Left ventricle myocardium inferior (tissue), 1 donor: Measurements from ENCODE around the gene R3HDM4. TPM values are rescaled to one million over a fixed set of nuclear protein-coding genes. Genes with fewer than 3 reads are reported as not detected.
"Not testable (repeated sequence)": the region's sequence is repeated elsewhere in the genome, so short reads cannot be mapped to it uniquely, and the experiment has no call there.

Experiments
- DNase-seq: peaks from one replicate; pipeline ENCODE4 v3.0.0-alpha.2; 2020
- H3K27ac ChIP-seq: fragments of 200-600 bp; replicated peaks from 2 replicates; pipeline ENCODE4 v1.8.0; 2021
- H3K27me3 ChIP-seq: fragments of 200-600 bp; 2 replicates; pipeline ENCODE4 v1.8.0; 2021; ENCODE audit warnings: low read depth
- H3K36me3 ChIP-seq: fragments of 200-600 bp; 2 replicates; pipeline ENCODE4 v1.8.0; 2021
- H3K4me1 ChIP-seq: fragments of 200-600 bp; 2 replicates; pipeline ENCODE4 v1.8.0; 2021
- H3K4me3 ChIP-seq: fragments of 200-600 bp; 2 replicates; pipeline ENCODE4 v1.8.0; 2021; ENCODE audit warnings: mild to moderate bottlenecking, moderate library complexity
- H3K9me3 ChIP-seq: fragments of 200-600 bp; replicated peaks from 2 replicates; pipeline ENCODE4 v1.8.0; 2021
- intact Hi-C: fragments of 100-400 bp; cut with micrococcal nuclease; formaldehyde crosslinking; loops from one replicate; pipeline ENCODE4 v1.11.0; 2022
- total RNA-seq: library from RNA; stranded (reverse); fragmentation: NEBNext Ultra II Directional; extraction: Animal tissue kit (Norgen Biotek cat#: 25700); gene quantifications from one replicate; pipeline ENCODE4 v1.2.1, GENCODE V29; 2021
- TF ChIP-seq, protein P1 (sequence below): fragments of 200-600 bp; IDR thresholded peaks from 2 replicates; pipeline ENCODE4 v1.8.0; 2021; ENCODE audit warnings: antibody characterized with exemption, mild to moderate bottlenecking, borderline replicate concordance
- donor health status: DM: no; HTN: yes; CAD: no; lungs with severe emphysema.

The R3HDM4 gene
- total RNA-seq, 1 donor from 2014 or later: 21.6 TPM

DNA sequence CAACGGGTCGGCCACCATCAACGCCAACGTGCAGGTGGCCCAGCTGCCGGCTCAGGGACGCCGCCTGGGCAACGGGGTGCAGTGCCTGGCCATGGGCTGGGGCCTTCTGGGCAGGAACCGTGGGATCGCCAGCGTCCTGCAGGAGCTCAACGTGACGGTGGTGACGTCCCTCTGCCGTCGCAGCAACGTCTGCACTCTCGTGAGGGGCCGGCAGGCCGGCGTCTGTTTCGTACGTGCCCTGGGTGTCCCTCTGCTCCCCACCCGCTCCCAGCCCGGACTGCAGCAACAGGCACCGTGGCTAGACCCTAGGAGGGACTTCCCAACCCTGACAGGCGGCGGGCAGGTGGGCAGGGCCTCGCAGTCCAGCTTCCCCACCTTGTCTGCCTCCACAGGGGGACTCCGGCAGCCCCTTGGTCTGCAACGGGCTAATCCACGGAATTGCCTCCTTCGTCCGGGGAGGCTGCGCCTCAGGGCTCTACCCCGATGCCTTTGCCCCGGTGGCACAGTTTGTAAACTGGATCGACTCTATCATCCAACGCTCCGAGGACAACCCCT, 57.4 kb downstream of the R3HDM4 start:
- Histone ChIP-seq H3K36me3 (no peaks in the 10 kb centered on the region), H3K9me3 (no peaks in the 10 kb centered on the region), H3K27ac (no peak overlapping the region), H3K4me3 (no peak overlapping the region), H3K4me1 (peaks cover 19% of the 10 kb centered on the region), H3K27me3 (peaks cover 79% of the 10 kb centered on the region)
- no peak for DNase-seq
- TF ChIP-seq, protein P1, sequence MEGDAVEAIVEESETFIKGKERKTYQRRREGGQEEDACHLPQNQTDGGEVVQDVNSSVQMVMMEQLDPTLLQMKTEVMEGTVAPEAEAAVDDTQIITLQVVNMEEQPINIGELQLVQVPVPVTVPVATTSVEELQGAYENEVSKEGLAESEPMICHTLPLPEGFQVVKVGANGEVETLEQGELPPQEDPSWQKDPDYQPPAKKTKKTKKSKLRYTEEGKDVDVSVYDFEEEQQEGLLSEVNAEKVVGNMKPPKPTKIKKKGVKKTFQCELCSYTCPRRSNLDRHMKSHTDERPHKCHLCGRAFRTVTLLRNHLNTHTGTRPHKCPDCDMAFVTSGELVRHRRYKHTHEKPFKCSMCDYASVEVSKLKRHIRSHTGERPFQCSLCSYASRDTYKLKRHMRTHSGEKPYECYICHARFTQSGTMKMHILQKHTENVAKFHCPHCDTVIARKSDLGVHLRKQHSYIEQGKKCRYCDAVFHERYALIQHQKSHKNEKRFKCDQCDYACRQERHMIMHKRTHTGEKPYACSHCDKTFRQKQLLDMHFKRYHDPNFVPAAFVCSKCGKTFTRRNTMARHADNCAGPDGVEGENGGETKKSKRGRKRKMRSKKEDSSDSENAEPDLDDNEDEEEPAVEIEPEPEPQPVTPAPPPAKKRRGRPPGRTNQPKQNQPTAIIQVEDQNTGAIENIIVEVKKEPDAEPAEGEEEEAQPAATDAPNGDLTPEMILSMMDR: no peak
- intact Hi-C loops: no loop called here

DNA sequence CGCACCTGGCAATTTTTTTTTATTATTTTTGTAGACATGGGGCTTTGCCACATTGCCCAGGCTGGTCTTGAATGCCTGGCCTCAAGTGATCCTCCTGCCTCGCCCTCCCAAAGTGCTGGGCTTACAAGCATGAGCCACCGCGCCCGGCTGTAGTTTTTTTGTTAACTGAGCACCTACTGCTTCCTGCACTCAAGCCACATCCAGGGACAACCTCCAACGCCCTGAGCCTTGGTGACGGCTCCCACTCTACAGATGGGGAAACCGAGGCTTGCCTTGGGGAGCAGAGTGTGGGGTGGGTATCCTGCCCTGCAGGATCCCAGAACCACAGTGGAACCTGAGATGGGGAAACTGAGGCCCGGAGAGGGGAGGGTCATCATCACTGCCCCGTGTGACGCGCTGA, 57.9 kb downstream of the R3HDM4 start:
- no peak for DNase-seq
- peaks cover 19% of the 10 kb centered on the region for H3K4me1 ChIP-seq
- no peak overlapping the region for H3K27ac ChIP-seq
- peaks cover 74% of the 10 kb centered on the region for H3K27me3 ChIP-seq
- intact Hi-C loops: no loop called here
- TF ChIP-seq, protein P1: no peak
- H3K36me3 ChIP-seq: no peaks in the 10 kb centered on the region
- H3K4me3 ChIP-seq: no peak overlapping the region
- H3K9me3 ChIP-seq: no peaks in the 10 kb centered on the region

DNA sequence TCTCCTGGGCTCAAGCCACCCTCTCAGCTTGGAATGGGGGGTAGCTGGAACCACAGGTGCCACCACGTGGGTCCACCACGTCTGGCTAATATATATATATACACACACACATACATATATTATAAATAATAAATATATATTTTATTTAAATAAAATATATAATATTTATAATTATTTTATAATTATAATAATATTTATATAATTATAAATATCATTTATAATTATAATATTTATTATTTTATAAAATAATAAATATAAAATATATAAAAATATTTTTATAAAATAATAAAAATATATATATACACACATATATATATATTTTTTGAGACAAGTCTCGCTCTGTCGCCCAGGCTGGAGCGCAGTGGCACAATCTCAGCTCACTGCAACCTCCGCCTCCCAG, 58.5 kb downstream of the R3HDM4 start:
- H3K4me1 ChIP-seq: peaks cover 22% of the 10 kb centered on the region
- H3K4me3 ChIP-seq: no peak overlapping the region
- no peaks in the 10 kb centered on the region for H3K9me3 ChIP-seq
- TF ChIP-seq, protein P1: no peak
- H3K36me3 ChIP-seq: no peaks in the 10 kb centered on the region
- no peak for DNase-seq
- H3K27ac ChIP-seq: no peak overlapping the region
- intact Hi-C loops: no loop called here
- peaks cover 69% of the 10 kb centered on the region for H3K27me3 ChIP-seq

DNA sequence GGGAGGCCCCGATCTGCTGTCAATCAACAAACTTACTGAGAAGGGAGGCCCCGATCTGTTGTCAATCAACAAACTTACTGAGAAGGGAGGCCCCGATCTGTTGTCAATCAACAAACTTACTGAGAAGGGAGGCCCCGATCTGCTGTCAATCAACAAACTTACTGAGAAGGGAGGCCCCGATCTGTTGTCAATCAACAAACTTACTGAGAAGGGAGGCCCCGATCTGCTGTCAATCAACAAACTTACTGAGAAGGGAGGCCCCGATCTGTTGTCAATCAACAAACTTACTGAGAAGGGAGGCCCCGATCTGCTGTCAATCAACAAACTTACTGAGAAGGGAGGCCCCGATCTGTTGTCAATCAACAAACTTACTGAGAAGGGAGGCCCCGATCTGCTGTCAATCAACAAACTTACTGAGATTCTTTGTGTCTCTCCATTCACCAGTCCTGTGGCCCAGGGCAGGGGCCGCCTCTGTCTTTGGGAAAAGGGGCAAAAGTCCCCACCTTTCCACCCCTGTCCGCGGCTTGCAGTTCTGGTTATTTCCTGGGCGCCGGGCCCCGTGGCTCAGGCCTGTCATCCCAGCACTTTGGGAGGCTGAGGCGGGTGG, 59.3 kb downstream of the R3HDM4 start:
- intact Hi-C loops, H3K4me3 ChIP-seq, H3K27ac ChIP-seq, H3K9me3 ChIP-seq, DNase-seq, H3K36me3 ChIP-seq: not testable (repeated sequence)
- Histone ChIP-seq H3K27me3 (peaks cover 62% of the 10 kb centered on the region), H3K4me1 (peaks cover 22% of the 10 kb centered on the region)

DNA sequence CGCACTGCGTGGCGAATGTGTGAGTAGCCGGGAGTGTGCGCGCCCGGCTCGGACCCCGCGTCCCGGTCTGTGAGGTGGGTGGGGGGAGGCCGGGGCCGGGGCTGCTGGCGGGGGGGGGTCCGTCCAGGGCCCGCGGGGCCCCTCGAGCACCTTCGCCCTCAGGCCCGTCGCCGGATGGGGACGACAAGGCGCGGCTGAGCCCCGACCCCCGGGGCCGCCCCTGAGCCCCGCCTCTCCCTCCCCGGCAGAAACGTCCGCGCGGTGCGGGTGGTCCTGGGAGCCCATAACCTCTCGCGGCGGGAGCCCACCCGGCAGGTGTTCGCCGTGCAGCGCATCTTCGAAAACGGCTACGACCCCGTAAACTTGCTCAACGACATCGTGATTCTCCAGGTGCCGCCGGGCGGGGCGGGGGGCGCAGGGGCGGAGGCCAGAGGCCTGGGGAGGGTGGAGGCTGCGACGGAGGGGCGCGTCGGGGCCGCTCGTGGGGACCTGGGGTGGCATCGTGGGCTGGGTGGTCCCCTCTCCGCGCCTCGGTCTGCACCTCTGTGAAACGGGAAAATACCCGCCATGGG, 59.9 kb downstream of the R3HDM4 start:
- Histone ChIP-seq H3K4me3 (peak overlapping the region; percentile 30), H3K36me3 (no peaks in the 10 kb centered on the region), H3K27ac (no peak overlapping the region), H3K9me3 (no peaks in the 10 kb centered on the region), H3K27me3 (peaks cover 62% of the 10 kb centered on the region), H3K4me1 (peaks cover 25% of the 10 kb centered on the region)
- TF ChIP-seq, protein P1: no peak
- intact Hi-C loops: no loop called here
- no peak for DNase-seq
